HG03103 (cell line): ENCODE results near the gene OBP2B.
"Not testable (repeated sequence)": the region's sequence is repeated elsewhere in the genome, so short reads cannot be mapped to it uniquely, and the experiment has no call there.

ENCODE experiments used
- ATAC-seq: cut with Tn5 transposase; IDR thresholded peaks from one replicate; pipeline ENCODE4 v1.9.1; 2021; ENCODE audit warnings: low read depth; ENCODE audit not compliant: unreplicated experiment

The OBP2B gene, protein sequence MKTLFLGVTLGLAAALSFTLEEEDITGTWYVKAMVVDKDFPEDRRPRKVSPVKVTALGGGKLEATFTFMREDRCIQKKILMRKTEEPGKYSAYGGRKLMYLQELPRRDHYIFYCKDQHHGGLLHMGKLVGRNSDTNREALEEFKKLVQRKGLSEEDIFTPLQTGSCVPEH

DNA sequence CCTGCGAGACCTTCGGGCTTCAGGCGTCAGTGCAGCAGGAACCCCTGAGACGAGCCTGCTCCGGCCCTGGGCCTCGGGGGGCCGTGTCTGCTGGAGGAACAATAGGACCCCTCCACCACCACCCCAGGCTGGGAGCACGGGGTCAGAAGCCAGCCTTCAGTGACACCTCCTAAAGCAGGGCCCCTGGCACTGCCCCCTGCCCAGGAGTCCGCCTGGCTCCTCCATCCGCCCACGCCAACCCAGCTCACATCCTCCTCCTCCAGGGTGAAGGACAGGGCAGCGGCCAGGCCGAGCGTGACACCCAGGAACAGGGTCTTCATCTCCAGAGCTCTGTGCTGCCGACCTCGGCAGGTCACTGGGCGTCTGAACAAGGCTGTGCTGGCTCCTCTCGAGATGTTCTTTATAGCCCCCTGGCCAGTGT is at the start of gene OBP2B:
OBP2B (minus strand) TSS at position 371 of the 421 bp plus-strand sequence; CDS start at position 320, 51 bp downstream.
- ATAC-seq = not testable (repeated sequence)

DNA sequence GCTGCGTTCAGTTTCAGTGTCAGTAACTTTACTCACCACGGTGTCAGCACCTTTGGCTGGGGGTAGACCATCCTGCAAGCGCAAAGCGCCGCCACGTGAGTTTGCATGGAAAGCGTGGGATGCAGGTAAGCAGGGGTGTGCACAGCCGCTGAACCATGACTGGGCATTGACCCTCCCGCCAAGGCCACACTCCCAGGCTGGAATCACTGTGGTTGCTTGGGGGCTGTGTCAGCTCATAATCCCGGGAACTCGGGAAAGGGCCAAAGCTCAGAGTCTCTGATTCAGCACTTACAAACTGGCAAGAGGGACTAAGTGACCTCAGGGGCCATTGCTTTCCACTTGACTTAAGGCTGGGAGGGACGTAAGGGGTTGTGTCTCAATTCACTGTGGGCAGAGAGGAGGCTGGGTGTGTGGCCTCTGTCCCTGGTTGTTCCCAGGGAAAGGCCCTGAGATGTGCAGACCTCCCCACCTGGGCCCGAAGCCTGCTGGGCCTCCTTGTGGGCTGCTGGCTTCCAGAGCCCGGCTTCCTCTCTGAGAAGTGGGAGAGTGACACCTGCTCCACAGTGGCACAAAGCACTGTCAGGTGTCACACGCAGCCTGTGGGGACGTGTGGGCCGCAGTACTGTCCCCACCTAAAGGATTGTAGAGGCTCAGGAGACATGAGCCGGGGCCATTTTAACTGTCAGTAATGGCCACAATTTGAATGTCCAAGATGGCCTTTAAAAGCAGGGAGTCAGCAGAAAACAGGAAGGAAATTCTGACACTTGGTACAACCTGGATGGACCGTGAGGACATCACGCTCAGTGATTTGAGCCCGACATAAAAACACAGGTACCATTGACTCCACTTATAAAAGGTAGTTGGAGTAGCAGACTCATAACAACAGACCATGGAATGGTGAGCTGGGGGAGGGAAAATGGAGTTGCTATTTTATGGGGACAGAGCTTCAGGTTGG is 49.3 kb upstream of the OBP2B start:
- no peak for ATAC-seq

DNA sequence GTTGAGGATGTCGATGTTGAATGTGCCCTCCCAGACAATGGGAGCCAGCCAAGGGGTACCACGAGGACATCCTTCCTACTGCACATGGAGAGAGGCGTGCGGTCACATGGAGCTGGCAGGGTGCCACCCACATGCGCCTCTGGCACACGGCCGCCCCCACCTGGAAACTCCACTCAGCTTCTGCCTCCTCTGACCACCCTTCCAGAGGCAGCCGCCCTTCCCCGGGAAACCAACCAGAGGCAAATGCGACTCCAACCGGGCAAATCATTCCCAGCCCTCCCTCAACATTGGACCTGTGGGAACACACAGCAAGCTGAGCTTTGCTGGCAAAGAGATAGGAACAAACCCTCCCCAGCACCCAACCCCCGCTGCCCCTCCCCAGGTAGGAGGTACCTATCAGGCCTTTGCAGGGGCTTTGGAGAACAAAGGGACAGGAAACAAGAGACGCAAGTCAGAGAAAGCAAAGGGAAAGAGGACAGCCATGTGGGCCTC is 48.5 kb upstream of the OBP2B start:
- no peak for ATAC-seq

DNA sequence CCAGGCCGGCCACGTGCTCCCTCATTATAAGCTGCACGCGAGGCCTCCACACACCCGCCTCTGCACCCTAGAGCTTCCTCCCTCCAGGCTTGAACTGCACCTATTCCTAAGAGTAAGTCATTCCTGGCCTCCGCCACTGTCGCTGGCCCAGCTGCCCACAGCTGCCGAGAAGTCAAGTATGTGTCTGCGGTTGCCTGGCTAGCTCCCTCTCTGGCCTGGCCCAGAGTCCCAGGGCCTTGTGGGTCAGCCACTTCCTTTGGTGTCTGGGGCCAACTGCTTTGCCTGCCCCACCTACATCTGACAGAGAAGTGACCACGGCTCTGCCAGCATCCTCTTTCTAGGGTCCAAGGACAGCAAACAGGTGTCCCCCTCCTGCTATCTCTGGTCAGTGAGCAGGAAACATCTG is 47.6 kb upstream of the OBP2B start:
- no peak for ATAC-seq

DNA sequence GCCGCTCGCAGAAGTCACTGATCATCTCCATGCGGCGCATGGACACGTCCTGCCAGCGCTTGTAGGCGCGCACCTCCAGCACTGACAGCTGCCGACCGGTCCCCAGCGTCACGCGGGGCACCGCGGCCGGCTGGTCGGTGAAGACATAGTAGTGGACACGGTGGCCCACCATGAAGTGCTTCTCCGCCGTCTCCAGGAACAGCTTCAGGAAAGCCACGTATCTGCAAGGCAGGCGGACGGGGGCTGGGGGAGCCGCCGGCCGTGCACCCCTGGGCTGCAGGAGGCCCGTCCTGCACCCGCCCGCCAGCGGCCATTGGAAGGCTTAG is 47.0 kb upstream of the OBP2B start:
- no peak for ATAC-seq

DNA sequence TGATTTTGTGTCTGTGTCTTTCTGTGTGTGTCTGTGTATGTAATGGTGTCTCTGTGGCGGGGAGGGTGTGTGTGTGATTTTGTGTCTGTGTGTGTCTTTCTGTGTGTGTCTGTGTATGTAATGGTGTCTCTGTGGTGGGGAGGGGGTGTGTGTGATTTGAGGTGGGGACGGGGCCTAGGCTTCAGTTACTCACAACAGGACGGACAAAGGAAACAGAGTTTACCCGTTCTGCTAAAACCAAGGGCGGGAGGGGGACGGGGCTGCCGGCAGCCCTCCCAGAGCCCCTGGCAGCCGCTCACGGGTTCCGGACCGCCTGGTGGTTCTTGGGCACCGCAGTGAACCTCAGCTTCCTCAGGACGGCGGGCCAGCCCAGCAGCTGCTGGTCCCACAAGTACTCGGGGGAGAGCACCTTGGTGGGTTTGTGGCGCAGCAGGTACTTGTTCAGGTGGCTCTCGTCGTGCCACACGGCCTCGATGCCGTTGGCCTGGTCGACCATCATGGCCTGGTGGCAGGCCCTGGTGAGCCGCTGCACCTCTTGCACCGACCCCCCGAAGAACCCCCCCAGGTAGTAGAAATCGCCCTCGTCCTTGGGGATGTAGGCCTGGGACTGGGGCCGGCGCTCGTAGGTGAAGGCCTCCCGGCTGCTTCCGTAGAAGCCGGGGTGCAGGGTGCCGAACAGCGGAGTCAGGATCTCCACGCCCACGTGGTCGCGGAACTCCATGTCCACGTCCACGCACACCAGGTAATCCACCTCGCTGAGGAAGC is 46.5 kb upstream of the OBP2B start:
- ATAC-seq = no peak

DNA sequence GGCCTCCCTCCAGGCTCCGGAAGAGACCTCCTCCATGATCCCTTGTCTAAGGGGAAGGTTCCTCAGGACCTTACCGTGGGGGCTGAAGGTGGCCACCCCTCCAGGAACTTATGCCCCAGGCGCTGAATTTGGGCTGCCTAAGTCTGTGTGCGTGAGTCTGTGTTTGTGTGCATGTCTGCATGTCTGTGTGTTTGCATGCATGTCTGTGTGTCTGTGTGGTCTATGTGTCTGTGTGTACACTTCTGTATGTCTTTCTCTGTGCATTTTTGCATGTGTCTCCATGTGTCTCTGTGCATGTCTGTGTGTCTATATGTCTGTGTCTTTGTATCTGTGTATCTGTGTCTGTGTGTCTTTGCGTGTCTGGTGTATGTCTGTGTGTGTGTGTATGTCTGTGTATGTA is 45.4 kb upstream of the OBP2B start:
- no peak for ATAC-seq

DNA sequence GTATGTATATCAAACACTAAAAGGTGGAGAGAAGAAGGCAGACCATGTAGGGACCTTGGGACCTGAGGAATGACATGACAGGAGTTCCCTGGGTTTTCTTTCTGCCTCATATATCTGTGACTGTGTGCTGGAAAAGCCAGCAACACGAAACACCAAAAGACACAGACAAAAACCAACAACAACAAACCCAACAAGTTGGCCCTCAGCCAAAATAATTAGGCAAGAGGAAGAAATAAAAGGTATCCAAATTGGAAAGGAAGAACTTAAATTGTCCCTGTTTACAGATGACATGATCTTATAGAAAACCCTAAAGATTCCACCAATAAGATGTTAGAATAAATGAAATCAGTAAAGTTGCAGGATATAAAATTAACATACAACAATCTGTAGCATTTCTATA is 44.2 kb upstream of the OBP2B start:
- ATAC-seq = no peak

DNA sequence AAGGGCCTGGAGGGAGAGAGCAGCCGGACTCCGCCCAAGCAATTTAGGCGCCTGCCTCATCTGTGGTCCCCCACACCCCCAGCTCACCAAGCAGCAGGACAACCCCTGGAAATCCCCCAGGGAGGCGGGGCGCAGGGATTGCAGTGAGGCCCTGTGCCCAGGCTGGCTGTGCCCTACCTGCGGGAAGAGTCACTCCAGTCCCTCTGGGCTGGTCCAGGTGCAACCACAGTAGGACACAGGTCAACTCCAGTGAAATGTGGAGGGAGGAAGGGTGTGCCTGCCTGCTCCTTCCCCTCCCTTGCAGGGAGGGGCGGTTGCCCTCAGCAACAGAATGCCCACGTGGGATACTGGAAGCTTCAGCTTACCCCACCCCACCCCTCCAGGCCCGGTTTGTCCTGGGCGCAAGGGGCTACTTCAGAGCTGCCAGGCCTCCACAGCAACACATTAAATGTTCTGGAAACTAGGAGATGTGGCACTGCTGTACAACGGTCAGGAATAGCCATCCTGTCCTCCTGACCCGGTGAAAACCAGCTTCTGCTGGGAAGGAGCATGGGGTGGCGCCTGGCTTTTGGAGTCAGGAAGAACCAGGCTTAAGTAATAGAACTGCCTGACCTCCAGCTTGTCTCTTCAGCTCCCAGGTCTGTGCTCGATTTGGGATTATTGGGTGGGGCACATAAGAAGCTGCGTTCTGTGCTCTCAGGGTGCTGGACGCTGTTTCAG is 43.4 kb upstream of the OBP2B start:
- ATAC-seq = no peak

DNA sequence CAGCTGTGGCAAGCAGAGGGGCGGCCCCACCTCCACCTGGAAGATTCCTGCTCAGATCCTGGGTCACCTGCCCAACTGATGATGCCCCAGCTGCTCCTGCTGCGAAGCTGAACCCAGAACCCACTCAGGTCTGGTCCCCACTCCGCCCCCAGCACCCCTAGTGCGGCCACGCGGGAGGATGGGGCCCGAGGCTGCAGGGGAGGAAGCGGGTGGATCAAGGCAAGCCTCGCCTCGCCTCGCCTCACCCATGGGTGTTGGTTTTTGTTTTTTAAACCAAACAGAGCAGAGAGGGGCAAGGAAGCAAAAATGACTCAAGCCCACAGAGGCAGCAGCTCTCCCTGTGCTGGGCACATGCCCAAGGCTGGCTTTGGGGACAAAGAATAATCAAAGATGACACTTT is 42.7 kb upstream of the OBP2B start:
- no peak for ATAC-seq

DNA sequence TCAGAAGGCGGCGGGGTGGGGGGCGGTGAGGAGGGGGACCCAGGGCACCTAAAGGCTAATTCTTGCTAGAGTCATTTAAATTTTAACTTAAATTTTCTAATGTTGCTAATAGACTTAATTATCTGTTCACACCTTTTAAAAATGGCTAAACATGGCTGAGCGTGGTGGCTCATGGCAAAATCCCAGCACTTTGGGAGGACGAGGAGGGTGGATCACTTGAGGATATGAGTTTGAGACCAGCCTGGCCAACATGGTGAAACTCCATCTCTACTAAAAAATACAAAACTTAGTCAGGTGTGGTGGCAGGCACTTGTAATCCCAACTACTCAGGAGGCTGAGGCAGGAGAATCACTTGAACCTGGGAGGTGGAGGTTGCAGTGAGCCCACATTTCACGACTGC is 42.2 kb upstream of the OBP2B start:
- ATAC-seq = not testable (repeated sequence)

DNA sequence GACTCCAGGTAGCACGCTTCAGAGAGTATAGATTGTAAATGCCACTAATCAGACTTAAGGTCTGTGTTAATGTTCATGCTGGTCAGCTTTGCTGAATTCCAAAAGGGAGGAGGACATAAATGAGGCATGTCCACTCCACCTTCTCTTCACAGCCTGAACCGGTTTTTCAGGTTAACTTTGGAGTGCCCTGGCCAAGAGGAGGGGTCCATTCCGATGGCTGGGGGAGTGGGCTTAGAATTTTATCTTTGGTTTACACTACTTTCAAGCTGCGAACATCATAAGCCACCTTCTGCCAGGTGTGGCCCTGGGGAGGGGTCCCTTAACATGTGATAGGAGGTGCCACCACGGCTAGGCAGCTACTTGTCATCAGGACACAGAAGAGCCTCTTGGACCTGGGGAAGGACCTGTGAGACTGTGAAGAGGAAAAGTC is 41.7 kb upstream of the OBP2B start:
- ATAC-seq = no peak

DNA sequence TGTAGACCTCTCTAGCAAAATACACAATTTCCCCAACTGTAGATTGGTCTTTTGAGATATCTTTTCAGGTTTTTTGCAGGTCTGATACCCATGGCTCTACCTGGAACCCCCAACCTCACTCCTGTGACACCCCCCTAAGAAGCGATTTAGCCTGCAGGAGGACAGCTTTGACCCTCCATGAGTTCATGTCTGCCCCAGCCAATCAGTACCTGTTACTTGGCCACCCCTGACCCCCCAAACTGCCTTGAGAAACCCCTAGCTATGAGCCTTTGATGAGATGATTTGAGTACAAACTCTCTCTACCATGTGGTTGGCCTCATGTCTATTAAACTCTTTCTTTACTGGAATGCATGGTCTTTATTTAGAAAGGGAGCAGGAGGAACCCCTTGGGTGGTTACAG is 40.3 kb upstream of the OBP2B start:
- no peak for ATAC-seq

DNA sequence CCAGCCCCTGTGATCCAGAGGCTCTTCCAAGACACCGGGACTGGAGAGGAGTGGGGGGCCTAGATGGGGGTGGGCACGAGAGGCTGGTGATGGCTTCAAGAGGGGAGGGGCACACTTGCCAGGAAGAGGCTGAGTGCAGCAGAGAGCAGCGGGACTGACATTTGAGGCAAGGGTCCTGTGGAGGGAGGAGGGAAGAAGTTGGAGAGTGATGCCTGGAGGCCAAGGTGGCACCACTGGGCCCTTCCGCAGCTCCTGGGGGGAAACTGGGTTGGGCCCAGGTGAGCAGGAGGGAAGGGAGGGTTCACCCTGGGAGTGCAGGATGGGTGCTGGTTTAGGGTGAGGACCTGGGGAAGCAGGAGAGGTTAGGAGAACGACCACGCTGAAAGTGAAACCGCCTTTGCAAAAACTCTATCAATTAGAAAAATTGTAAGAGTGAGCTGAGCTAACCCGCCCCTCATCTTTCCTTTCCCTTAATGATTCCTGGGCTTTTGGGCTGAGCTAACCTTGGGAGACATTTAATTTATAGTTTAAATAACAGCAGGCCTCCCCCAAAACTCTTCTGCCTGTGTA is 39.8 kb upstream of the OBP2B start:
- ATAC-seq = no peak

DNA sequence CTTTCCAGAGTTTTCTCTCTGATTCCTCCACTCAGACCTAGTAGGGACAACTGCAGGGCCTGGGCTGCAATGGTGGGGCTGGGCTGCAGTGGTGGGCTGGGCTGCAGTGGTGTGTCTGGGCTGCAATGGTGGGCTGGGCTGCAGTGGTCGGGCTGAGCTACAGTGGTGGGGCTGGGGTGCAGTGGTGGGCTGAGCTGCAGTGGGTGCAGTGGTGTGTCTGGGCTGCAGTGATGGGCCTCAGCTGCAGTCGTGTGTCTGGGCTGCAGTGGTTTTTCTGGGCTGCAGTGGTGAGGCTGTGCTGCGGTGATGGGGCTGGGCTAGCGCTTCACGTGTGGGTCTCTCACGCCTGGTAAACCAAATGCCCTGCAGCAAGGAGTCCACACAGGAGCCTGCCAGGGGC is 38.6 kb upstream of the OBP2B start:
- ATAC-seq = no peak

DNA sequence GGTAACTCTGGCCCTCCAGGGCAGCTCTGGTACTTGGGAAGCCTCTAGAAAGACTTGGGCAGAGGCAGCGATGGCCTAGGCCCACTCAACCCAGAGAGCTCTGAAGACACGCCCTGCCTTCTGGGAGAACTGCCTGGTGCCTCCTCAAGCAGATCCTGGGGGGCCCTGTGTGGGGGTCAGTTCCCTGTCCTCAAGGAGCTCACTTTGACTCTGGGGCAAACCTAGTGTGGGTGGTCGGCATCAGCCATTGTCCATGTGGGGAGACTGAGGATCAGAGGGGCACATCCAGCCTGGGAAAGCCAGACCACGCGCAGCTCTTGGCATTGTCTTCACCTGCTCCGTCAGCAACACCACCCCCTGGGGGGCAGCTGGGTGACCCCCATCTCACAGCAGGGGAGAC is 37.9 kb upstream of the OBP2B start:
- no peak for ATAC-seq

DNA sequence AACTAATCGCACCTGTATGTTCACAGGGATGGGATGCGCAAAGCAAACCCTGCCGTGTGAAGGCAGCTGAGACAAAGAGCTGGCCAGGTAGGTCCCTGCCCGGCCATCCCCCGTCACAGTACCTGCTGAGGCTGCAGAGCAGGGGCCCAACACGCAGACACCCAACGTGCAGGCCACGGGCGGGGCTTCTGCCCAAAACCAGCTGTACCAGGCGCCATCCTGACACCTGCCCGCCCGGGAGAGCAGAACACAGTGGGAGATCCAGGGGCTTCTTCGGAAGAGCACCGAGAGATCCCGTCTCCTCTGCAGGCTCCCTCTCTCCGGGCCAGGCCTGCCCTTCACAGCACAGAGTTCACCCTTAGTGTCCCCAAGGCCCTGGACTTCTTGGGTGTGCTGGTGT is 37.5 kb upstream of the OBP2B start:
- ATAC-seq = no peak

DNA sequence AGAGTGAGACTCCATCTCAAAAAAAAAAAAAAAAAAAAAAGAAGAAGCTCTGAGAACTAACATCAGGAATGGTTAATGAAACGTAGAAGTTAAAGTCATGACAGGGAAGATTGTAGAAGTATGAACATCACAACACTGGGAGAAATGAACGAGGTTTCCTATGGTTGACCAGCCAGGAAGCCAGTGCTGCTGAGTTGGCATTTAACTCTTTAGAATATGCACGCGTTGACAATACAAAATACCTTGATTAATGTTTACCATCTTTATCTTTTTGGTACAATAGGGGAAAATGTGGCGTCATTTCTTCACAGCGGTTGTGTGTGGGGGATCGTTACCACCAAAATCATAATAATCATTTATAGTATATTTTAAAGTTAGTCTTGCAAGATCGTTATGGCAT is 33.9 kb upstream of the OBP2B start:
- no peak for ATAC-seq

DNA sequence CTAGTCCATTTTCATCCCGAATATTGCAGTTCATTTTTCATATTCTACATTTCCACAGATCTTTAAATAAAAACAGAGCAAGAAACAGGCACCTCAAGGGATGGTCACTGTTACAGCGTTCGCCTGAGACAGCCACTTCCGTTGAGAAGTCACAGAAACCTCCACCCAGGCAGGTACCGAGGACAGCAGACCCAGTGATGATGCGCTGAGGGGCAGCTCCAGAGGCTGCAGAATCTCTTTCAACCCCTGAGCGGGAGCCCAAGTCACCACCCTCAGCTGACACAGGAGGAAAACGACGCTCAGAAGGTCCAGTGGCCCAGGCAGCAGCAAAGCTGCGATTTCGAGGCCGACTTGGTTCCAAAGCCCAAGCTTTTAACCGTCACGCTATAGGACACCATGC is 33.2 kb upstream of the OBP2B start:
- ATAC-seq = no peak

DNA sequence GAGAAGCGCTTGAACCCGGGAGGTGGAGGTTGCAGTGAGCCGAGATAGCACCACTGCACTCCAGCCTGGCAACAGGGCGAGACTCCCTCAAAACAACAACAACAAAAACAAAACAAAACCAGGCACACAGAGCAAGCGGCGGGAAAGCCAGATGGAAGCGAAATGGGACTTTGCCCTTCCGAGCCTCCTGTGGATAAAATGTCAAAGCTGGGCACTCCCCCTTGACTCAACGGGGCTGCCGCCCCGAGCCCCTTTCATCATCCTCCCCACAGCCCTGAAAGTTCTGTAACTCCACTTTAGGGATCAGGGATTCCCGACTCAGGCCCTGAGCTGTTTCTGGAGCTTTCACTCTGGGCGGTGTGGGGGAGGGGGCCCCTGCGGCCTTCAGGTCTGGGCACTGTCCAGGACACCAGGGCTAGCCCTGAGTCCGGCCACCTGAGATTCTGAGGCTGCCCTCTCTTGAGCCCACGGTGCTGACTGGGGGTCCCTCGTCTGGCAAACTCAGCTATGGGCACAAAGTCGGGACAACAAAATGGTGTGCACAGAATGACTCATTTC is 30.6 kb upstream of the OBP2B start:
- ATAC-seq = no peak
